H9 (cell line): ENCODE measurements around the gene NR5A1. TPM values are rescaled to one million over a fixed set of nuclear protein-coding genes. Genes with fewer than 3 reads are reported as not detected.
A peak's percentile ranks its signal among the peaks of the same experiment; 100 is the strongest.

Experiments used
- DNase-seq: peaks from one replicate; pipeline ENCODE4 v3.0.0-alpha.2; 2017
- H2AFZ ChIP-seq: one replicate; pipeline ENCODE4 v1.6.1; 2013; ENCODE audit warnings: mild to moderate bottlenecking, low read length, control low read depth, moderate library complexity
- H2AK5ac ChIP-seq: 2 replicates; pipeline ENCODE4 v1.6.1; 2013; ENCODE audit warnings: low read length, control low read depth, mixed read lengths; ENCODE audit not compliant: insufficient read length
- H2BK120ac ChIP-seq: one replicate; pipeline ENCODE4 v1.6.1; 2013; ENCODE audit warnings: low read depth, mild to moderate bottlenecking, low read length, control low read depth, inconsistent platforms; ENCODE audit not compliant: poor library complexity, severe bottlenecking
- H2BK12ac ChIP-seq: 2 replicates; pipeline ENCODE4 v1.6.1; 2013; ENCODE audit warnings: low read length, control low read depth, mixed read lengths, low read depth; ENCODE audit not compliant: insufficient read length
- H2BK15ac ChIP-seq: 2 replicates; pipeline ENCODE4 v1.6.1; 2013; ENCODE audit warnings: low read depth, low read length, control low read depth
- H2BK20ac ChIP-seq: one replicate; pipeline ENCODE4 v1.6.1; 2013; ENCODE audit warnings: low read depth, mild to moderate bottlenecking, low read length, control low read depth, inconsistent platforms; ENCODE audit not compliant: poor library complexity, severe bottlenecking
- H2BK5ac ChIP-seq: 2 replicates; pipeline ENCODE4 v1.6.1; 2013; ENCODE audit warnings: low read length, control low read depth, mixed read lengths; ENCODE audit not compliant: insufficient read length
- H3K14ac ChIP-seq: 2 replicates; pipeline ENCODE4 v1.6.1; 2013; ENCODE audit warnings: low read length, control low read depth; ENCODE audit not compliant: insufficient read depth
- H3K18ac ChIP-seq: 2 replicates; pipeline ENCODE4 v1.6.1; 2013; ENCODE audit warnings: low read depth, mild to moderate bottlenecking, mixed read lengths, low read length, control low read depth; ENCODE audit not compliant: insufficient read length
- H3K23ac ChIP-seq: 2 replicates; pipeline ENCODE4 v1.6.1; 2013; ENCODE audit warnings: low read length, control low read depth, mixed read lengths, low read depth; ENCODE audit not compliant: insufficient read length
- H3K23me2 ChIP-seq: 2 replicates; pipeline ENCODE4 v1.6.1; 2013; ENCODE audit warnings: low read depth, mild to moderate bottlenecking, mixed read lengths, low read length, control low read depth; ENCODE audit not compliant: insufficient read length, poor library complexity, severe bottlenecking
- H3K27ac ChIP-seq: 2 replicates; pipeline ENCODE4 v1.5.1; 2013; ENCODE audit warnings: low read length, control low read depth, mixed read lengths, low read depth; ENCODE audit not compliant: insufficient read length
- H3K27me3 ChIP-seq: 2 replicates; pipeline ENCODE4 v1.6.1; 2013; ENCODE audit warnings: low read length, control low read depth, inconsistent platforms; ENCODE audit not compliant: insufficient read depth
- H3K4ac ChIP-seq: 2 replicates; pipeline ENCODE4 v1.6.1; 2013; ENCODE audit warnings: low read depth, mild to moderate bottlenecking, control low read depth, inconsistent platforms, low read length, moderate library complexity
- H3K4me1 ChIP-seq: 2 replicates; pipeline ENCODE4 v1.6.1; 2013; ENCODE audit warnings: low read length, control low read depth, inconsistent platforms; ENCODE audit not compliant: insufficient read depth
- H3K4me2 ChIP-seq: 2 replicates; pipeline ENCODE4 v1.6.1; 2013; ENCODE audit warnings: low read length, control low read depth, mixed read lengths; ENCODE audit not compliant: insufficient read length, insufficient read depth
- H3K56ac ChIP-seq: 2 replicates; pipeline ENCODE4 v1.6.1; 2013; ENCODE audit warnings: low read depth, mild to moderate bottlenecking, mixed read lengths, low read length, control low read depth; ENCODE audit not compliant: insufficient read length
- H3K79me1 ChIP-seq: 2 replicates; pipeline ENCODE4 v1.6.1; 2013; ENCODE audit warnings: low read depth, mild to moderate bottlenecking, moderate library complexity, low read length, control low read depth, inconsistent platforms; ENCODE audit not compliant: insufficient read depth, poor library complexity, severe bottlenecking
- H3K79me2 ChIP-seq: 2 replicates; pipeline ENCODE4 v1.6.1; 2013; ENCODE audit warnings: low read length, control low read depth, inconsistent platforms; ENCODE audit not compliant: insufficient read depth
- H3K9ac ChIP-seq: 2 replicates; pipeline ENCODE4 v1.6.1; 2013; ENCODE audit warnings: low read length, control low read depth, mixed read lengths; ENCODE audit not compliant: insufficient read length; ENCODE audit errors: extremely low read depth
- H3K9me3 ChIP-seq: one replicate; pipeline ENCODE4 v1.6.1; 2013; ENCODE audit warnings: low read depth, low read length, inconsistent platforms; ENCODE audit not compliant: control insufficient read depth
- H3T11ph ChIP-seq: one replicate; pipeline ENCODE4 v1.6.1; 2013; ENCODE audit warnings: mild to moderate bottlenecking, low read length, control low read depth, inconsistent platforms
- H4K20me1 ChIP-seq: one replicate; pipeline ENCODE4 v1.6.1; 2013; ENCODE audit not compliant: control insufficient read depth, insufficient read length, insufficient read depth
- H4K5ac ChIP-seq: 2 replicates; pipeline ENCODE4 v1.6.1; 2013; ENCODE audit warnings: low read depth, mild to moderate bottlenecking, mixed read lengths, low read length, control low read depth; ENCODE audit not compliant: insufficient read length
- H4K8ac ChIP-seq: replicated peaks from 2 replicates; pipeline ENCODE4 v1.6.1; 2013; ENCODE audit warnings: low read length, control low read depth, mixed read lengths, low read depth; ENCODE audit not compliant: insufficient read length
- H4K91ac ChIP-seq: 2 replicates; pipeline ENCODE4 v1.6.1; 2013; ENCODE audit warnings: low read depth, mild to moderate bottlenecking, moderate library complexity, mixed read lengths, low read length, control low read depth; ENCODE audit not compliant: insufficient read length
- H3K27ac Mint-ChIP-seq, 3 experiments: 2 replicates in 2 of 3; 3 replicates in 1 of 3; pipeline ENCODE4 v1.8.0; 2020 to 2021; ENCODE audit warnings: mixed read lengths in 3 of 3, mild to moderate bottlenecking in 1 of 3, moderate library complexity in 1 of 3
- H3K27me3 Mint-ChIP-seq: 2 replicates; pipeline ENCODE4 v1.8.0; 2021; ENCODE audit warnings: low read depth, mild to moderate bottlenecking, moderate library complexity, mixed read lengths
- H3K36me3 Mint-ChIP-seq, 3 experiments: 2 replicates in 2 of 3; 3 replicates in 1 of 3; pipeline ENCODE4 v1.8.0; 2020 to 2021; ENCODE audit warnings: low read depth in 3 of 3, mixed read lengths in 3 of 3; ENCODE audit not compliant: insufficient read depth in 1 of 3
- H3K4me1 Mint-ChIP-seq, 2 experiments: 2 replicates each; pipeline ENCODE4 v1.8.0; 2020; ENCODE audit warnings: mixed read lengths in 2 of 2
- H3K4me3 Mint-ChIP-seq, 2 experiments: 2 replicates in 1 of 2; 3 replicates in 1 of 2; pipeline ENCODE4 v1.8.0; 2020 to 2021; ENCODE audit warnings: mild to moderate bottlenecking in 2 of 2, mixed read lengths in 2 of 2, moderate library complexity in 1 of 2
- H3K9me3 Mint-ChIP-seq, 2 experiments: 2 replicates in 1 of 2; 3 replicates in 1 of 2; pipeline ENCODE4 v1.8.0; 2020; ENCODE audit warnings: mild to moderate bottlenecking in 2 of 2, mixed read lengths in 2 of 2, moderate library complexity in 1 of 2
- WGBS: extraction: QIAGEN DNeasy Blood & Tissue Kit; methylation state at CpG from one replicate; pipeline ENCODE4 v1.1.7; 2013; ENCODE audit warnings: missing lambda C conversion rate, low lambda C conversion rate, mixed read lengths; ENCODE audit not compliant: insufficient read length; ENCODE audit errors: extremely low coverage; 5-methylcytosine and 5-hydroxymethylcytosine counted together
- total RNA-seq: library from RNA; stranded (reverse); gene quantifications from 2 replicates; pipeline ENCODE4 v1.2.1, GENCODE V29; 2021
- TF ChIP-seq, protein P1 (sequence below): fragments of 200-600 bp; sonication (generic); conservative IDR thresholded peaks from 3 replicates; pipeline ENCODE4 v1.8.0; 2021; ENCODE audit warnings: antibody characterized with exemption, mild to moderate bottlenecking

Gene NR5A1
- total RNA-seq, 1 experiment from 2014 or later = 0.37 TPM

DNA sequence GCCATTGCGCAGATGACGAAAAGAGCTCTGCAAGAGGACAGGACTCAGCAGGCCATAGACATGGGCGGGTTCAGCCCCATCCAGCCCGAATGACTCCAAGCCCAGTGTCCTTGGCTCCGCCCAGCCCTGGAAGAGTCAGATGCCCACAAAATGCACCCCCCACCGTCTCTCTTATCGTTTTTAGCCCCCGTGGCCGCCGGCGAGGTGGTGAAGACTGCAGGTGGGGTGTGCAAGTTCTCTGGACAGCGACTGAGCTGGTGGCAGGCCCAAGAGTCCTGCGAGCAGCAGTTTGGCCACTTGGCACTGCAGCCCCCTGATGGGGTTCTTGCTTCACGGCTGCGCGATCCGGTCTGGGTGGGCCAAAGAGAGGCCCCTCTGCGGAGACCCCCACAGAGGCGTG, 54.9 kb downstream of the NR5A1 start:
- H3K4me1 ChIP-seq = no peaks in the 10 kb centered on the region; the same call in 1 of the 2 replicates
- H3K4me1 Mint-ChIP-seq = peaks cover 17 to 28% of the 10 kb centered on the region in 2 experiments
- no peak overlapping the region for H3K27ac Mint-ChIP-seq
- TF ChIP-seq, protein P1, sequence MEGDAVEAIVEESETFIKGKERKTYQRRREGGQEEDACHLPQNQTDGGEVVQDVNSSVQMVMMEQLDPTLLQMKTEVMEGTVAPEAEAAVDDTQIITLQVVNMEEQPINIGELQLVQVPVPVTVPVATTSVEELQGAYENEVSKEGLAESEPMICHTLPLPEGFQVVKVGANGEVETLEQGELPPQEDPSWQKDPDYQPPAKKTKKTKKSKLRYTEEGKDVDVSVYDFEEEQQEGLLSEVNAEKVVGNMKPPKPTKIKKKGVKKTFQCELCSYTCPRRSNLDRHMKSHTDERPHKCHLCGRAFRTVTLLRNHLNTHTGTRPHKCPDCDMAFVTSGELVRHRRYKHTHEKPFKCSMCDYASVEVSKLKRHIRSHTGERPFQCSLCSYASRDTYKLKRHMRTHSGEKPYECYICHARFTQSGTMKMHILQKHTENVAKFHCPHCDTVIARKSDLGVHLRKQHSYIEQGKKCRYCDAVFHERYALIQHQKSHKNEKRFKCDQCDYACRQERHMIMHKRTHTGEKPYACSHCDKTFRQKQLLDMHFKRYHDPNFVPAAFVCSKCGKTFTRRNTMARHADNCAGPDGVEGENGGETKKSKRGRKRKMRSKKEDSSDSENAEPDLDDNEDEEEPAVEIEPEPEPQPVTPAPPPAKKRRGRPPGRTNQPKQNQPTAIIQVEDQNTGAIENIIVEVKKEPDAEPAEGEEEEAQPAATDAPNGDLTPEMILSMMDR = no peak
- H3K79me2 ChIP-seq = no peaks in the 10 kb centered on the region
- H2BK15ac ChIP-seq = no peak overlapping the region
- H3K4me3 Mint-ChIP-seq = peak overlapping the region; percentile 25 to 60; a peak in 4 of 5 replicates
- H3K27ac ChIP-seq = no peak overlapping the region
- WGBS = no CpG with 5 or more reads among the region's 19 CpGs
- H3K27me3 ChIP-seq = peaks cover 12% of the 10 kb centered on the region
- no peak overlapping the region for H3K56ac ChIP-seq
- peaks cover 2% of the 10 kb centered on the region for H4K20me1 ChIP-seq
- no peak overlapping the region for H2BK12ac ChIP-seq
- no peak overlapping the region for H2AK5ac ChIP-seq
- H4K8ac ChIP-seq = no peak overlapping the region
- H3K18ac ChIP-seq = no peak overlapping the region
- H3K4me2 ChIP-seq = no peak overlapping the region
- peaks cover 5% of the 10 kb centered on the region for H3K23me2 ChIP-seq
- no peaks in the 10 kb centered on the region for H3K9me3 Mint-ChIP-seq
- no peaks in the 10 kb centered on the region for H3K36me3 Mint-ChIP-seq
- no peak overlapping the region for H4K91ac ChIP-seq
- no peaks in the 10 kb centered on the region for H3K79me1 ChIP-seq
- DNase-seq = no peak
- no peak overlapping the region for H2BK5ac ChIP-seq
- no peak overlapping the region for H3K9ac ChIP-seq
- H3K27me3 Mint-ChIP-seq = peaks cover 35% of the 10 kb centered on the region
- no peak overlapping the region for H4K5ac ChIP-seq
- no peak overlapping the region for H2BK20ac ChIP-seq
- no peak overlapping the region for H3T11ph ChIP-seq
- H2AFZ ChIP-seq = no peak overlapping the region
- no peak overlapping the region for H3K23ac ChIP-seq
- no peak overlapping the region for H3K14ac ChIP-seq
- H3K4ac ChIP-seq = no peak overlapping the region
- H2BK120ac ChIP-seq = no peak overlapping the region
- H3K9me3 ChIP-seq = no peaks in the 10 kb centered on the region
